GM19035 (cell line): ENCODE data around the gene DOK5.
"Not testable (repeated sequence)": the region's sequence is repeated elsewhere in the genome, so short reads cannot be mapped to it uniquely, and the experiment has no call there.

Experiments used
- ATAC-seq: cut with Tn5 transposase; IDR thresholded peaks from one replicate; pipeline ENCODE4 v1.9.1; 2021; ENCODE audit not compliant: unreplicated experiment

Gene DOK5

GRCh38 chr20:54469952-54470351 lies 5.4 kb upstream of the DOK5 start:
- ATAC-seq, result no peak

- no peak for ATAC-seq
Observed at GRCh38 chr20:54470697-54471096, 4.7 kb upstream of the DOK5 start.

- ATAC-seq, result no peak
Observed at GRCh38 chr20:54472607-54473006, 2.8 kb upstream of the DOK5 start.

- ATAC-seq, result no peak
Observed at GRCh38 chr20:54473340-54473739, 2.1 kb upstream of the DOK5 start.

GRCh38 chr20:54474046-54474445 lies 1.3 kb upstream of the DOK5 start:
- no peak for ATAC-seq

GRCh38 chr20:54474866-54475265 lies 527 bp upstream of the DOK5 start:
- no peak for ATAC-seq

GRCh38 chr20:54476169-54477009 lies 996 bp downstream of the DOK5 start:
- no peak for ATAC-seq

- no peak for ATAC-seq
Observed at GRCh38 chr20:54477191-54477955, 2.0 kb downstream of the DOK5 start.

GRCh38 chr20:54479138-54479906 lies 3.9 kb downstream of the DOK5 start:
- ATAC-seq, result no peak

- not testable (repeated sequence) for ATAC-seq
Observed at GRCh38 chr20:54479937-54480336, 4.5 kb downstream of the DOK5 start.

GRCh38 chr20:54481442-54481841 lies 6.0 kb downstream of the DOK5 start:
- ATAC-seq, result no peak

- no peak for ATAC-seq
Observed at GRCh38 chr20:54485631-54486030, 10.2 kb downstream of the DOK5 start.

GRCh38 chr20:54486585-54486984 lies 11.2 kb downstream of the DOK5 start:
- ATAC-seq, result no peak

- no peak for ATAC-seq
Observed at GRCh38 chr20:54488442-54488841, 13.0 kb downstream of the DOK5 start.

GRCh38 chr20:54491506-54491905 lies 16.1 kb downstream of the DOK5 start:
- ATAC-seq, result no peak

GRCh38 chr20:54494303-54495006 lies 19.1 kb downstream of the DOK5 start:
- ATAC-seq, result no peak

- no peak for ATAC-seq
Observed at GRCh38 chr20:54497931-54498718, 22.7 kb downstream of the DOK5 start.

GRCh38 chr20:54499111-54499510 lies 23.7 kb downstream of the DOK5 start:
- no peak for ATAC-seq

GRCh38 chr20:54502179-54502578 lies 26.8 kb downstream of the DOK5 start:
- no peak for ATAC-seq

GRCh38 chr20:54506643-54507042 lies 31.2 kb downstream of the DOK5 start:
- no peak for ATAC-seq
